HG03045 (cell line): ENCODE results near the gene SLCO6A1.
A peak's percentile ranks its signal among the peaks of the same experiment; 100 is the strongest.
"Not testable (repeated sequence)": the region's sequence is repeated elsewhere in the genome, so short reads cannot be mapped to it uniquely, and the experiment has no call there.

Experiments used
- ATAC-seq: cut with Tn5 transposase; IDR thresholded peaks from one replicate; pipeline ENCODE4 v1.9.1; 2021; ENCODE audit warnings: mild to moderate bottlenecking, moderate library complexity; ENCODE audit not compliant: unreplicated experiment

The SLCO6A1 gene

GRCh38 chr5:102498271-102499034, at the start of gene SLCO6A1:
TSS of gene SLCO6A1 (minus strand) at chr5:102499001. CDS start at chr5:102498844, 157 bp downstream.
- no peak for ATAC-seq

- ATAC-seq = no peak
Observed at GRCh38 chr5:102547141-102548035, 48.6 kb upstream of the SLCO6A1 start.

GRCh38 chr5:102545175-102545574, 46.4 kb upstream of the SLCO6A1 start:
- peak; percentile 60 for ATAC-seq

GRCh38 chr5:102542057-102542456, 43.3 kb upstream of the SLCO6A1 start:
- no peak for ATAC-seq

GRCh38 chr5:102539996-102540728, 41.4 kb upstream of the SLCO6A1 start:
- ATAC-seq = no peak

GRCh38 chr5:102539562-102539961, 40.8 kb upstream of the SLCO6A1 start:
- no peak for ATAC-seq

GRCh38 chr5:102537011-102537410, 38.2 kb upstream of the SLCO6A1 start:
- ATAC-seq = no peak

GRCh38 chr5:102536323-102536928, 37.6 kb upstream of the SLCO6A1 start:
- no peak for ATAC-seq

- no peak for ATAC-seq
Observed at GRCh38 chr5:102532123-102532522, 33.3 kb upstream of the SLCO6A1 start.

GRCh38 chr5:102531506-102531905, 32.7 kb upstream of the SLCO6A1 start:
- no peak for ATAC-seq

GRCh38 chr5:102529447-102529846, 30.6 kb upstream of the SLCO6A1 start:
- ATAC-seq = no peak

- no peak for ATAC-seq
Observed at GRCh38 chr5:102529031-102529430, 30.2 kb upstream of the SLCO6A1 start.

- ATAC-seq = no peak
Observed at GRCh38 chr5:102528600-102528999, 29.8 kb upstream of the SLCO6A1 start.

GRCh38 chr5:102527547-102527946, 28.7 kb upstream of the SLCO6A1 start:
- no peak for ATAC-seq

GRCh38 chr5:102523541-102524175, 24.9 kb upstream of the SLCO6A1 start:
- ATAC-seq = peak; percentile 96

GRCh38 chr5:102511666-102512065, 12.9 kb upstream of the SLCO6A1 start:
- ATAC-seq = no peak

- not testable (repeated sequence) for ATAC-seq
Observed at GRCh38 chr5:102491261-102491914, 7.4 kb downstream of the SLCO6A1 start.

- ATAC-seq = no peak
Observed at GRCh38 chr5:102483736-102484135, 15.1 kb downstream of the SLCO6A1 start.

GRCh38 chr5:102481054-102481715, 17.6 kb downstream of the SLCO6A1 start:
- ATAC-seq = no peak
